H9 (cell line): ENCODE measurements around the gene PARP6. TPM values are rescaled to one million over a fixed set of nuclear protein-coding genes. Genes with fewer than 3 reads are reported as not detected.

Source experiments
- DNase-seq: peaks from one replicate; pipeline ENCODE4 v3.0.0-alpha.2; 2017
- H2AFZ ChIP-seq: one replicate; pipeline ENCODE4 v1.6.1; 2013; ENCODE audit warnings: mild to moderate bottlenecking, low read length, control low read depth, moderate library complexity
- H2AK5ac ChIP-seq: 2 replicates; pipeline ENCODE4 v1.6.1; 2013; ENCODE audit warnings: low read length, control low read depth, mixed read lengths; ENCODE audit not compliant: insufficient read length
- H2BK120ac ChIP-seq: one replicate; pipeline ENCODE4 v1.6.1; 2013; ENCODE audit warnings: low read depth, mild to moderate bottlenecking, low read length, control low read depth, inconsistent platforms; ENCODE audit not compliant: poor library complexity, severe bottlenecking
- H2BK12ac ChIP-seq: 2 replicates; pipeline ENCODE4 v1.6.1; 2013; ENCODE audit warnings: low read length, control low read depth, mixed read lengths, low read depth; ENCODE audit not compliant: insufficient read length
- H2BK15ac ChIP-seq: 2 replicates; pipeline ENCODE4 v1.6.1; 2013; ENCODE audit warnings: low read depth, low read length, control low read depth
- H2BK20ac ChIP-seq: one replicate; pipeline ENCODE4 v1.6.1; 2013; ENCODE audit warnings: low read depth, mild to moderate bottlenecking, low read length, control low read depth, inconsistent platforms; ENCODE audit not compliant: poor library complexity, severe bottlenecking
- H2BK5ac ChIP-seq: 2 replicates; pipeline ENCODE4 v1.6.1; 2013; ENCODE audit warnings: low read length, control low read depth, mixed read lengths; ENCODE audit not compliant: insufficient read length
- H3K14ac ChIP-seq: 2 replicates; pipeline ENCODE4 v1.6.1; 2013; ENCODE audit warnings: low read length, control low read depth; ENCODE audit not compliant: insufficient read depth
- H3K18ac ChIP-seq: 2 replicates; pipeline ENCODE4 v1.6.1; 2013; ENCODE audit warnings: low read depth, mild to moderate bottlenecking, mixed read lengths, low read length, control low read depth; ENCODE audit not compliant: insufficient read length
- H3K23ac ChIP-seq: 2 replicates; pipeline ENCODE4 v1.6.1; 2013; ENCODE audit warnings: low read length, control low read depth, mixed read lengths, low read depth; ENCODE audit not compliant: insufficient read length
- H3K23me2 ChIP-seq: 2 replicates; pipeline ENCODE4 v1.6.1; 2013; ENCODE audit warnings: low read depth, mild to moderate bottlenecking, mixed read lengths, low read length, control low read depth; ENCODE audit not compliant: insufficient read length, poor library complexity, severe bottlenecking
- H3K27ac ChIP-seq: 2 replicates; pipeline ENCODE4 v1.5.1; 2013; ENCODE audit warnings: low read length, control low read depth, mixed read lengths, low read depth; ENCODE audit not compliant: insufficient read length
- H3K27me3 ChIP-seq: 2 replicates; pipeline ENCODE4 v1.6.1; 2013; ENCODE audit warnings: low read length, control low read depth, inconsistent platforms; ENCODE audit not compliant: insufficient read depth
- H3K4ac ChIP-seq: 2 replicates; pipeline ENCODE4 v1.6.1; 2013; ENCODE audit warnings: low read depth, mild to moderate bottlenecking, control low read depth, inconsistent platforms, low read length, moderate library complexity
- H3K4me1 ChIP-seq: 2 replicates; pipeline ENCODE4 v1.6.1; 2013; ENCODE audit warnings: low read length, control low read depth, inconsistent platforms; ENCODE audit not compliant: insufficient read depth
- H3K4me2 ChIP-seq: 2 replicates; pipeline ENCODE4 v1.6.1; 2013; ENCODE audit warnings: low read length, control low read depth, mixed read lengths; ENCODE audit not compliant: insufficient read length, insufficient read depth
- H3K56ac ChIP-seq: 2 replicates; pipeline ENCODE4 v1.6.1; 2013; ENCODE audit warnings: low read depth, mild to moderate bottlenecking, mixed read lengths, low read length, control low read depth; ENCODE audit not compliant: insufficient read length
- H3K79me1 ChIP-seq: 2 replicates; pipeline ENCODE4 v1.6.1; 2013; ENCODE audit warnings: low read depth, mild to moderate bottlenecking, moderate library complexity, low read length, control low read depth, inconsistent platforms; ENCODE audit not compliant: insufficient read depth, poor library complexity, severe bottlenecking
- H3K79me2 ChIP-seq: 2 replicates; pipeline ENCODE4 v1.6.1; 2013; ENCODE audit warnings: low read length, control low read depth, inconsistent platforms; ENCODE audit not compliant: insufficient read depth
- H3K9ac ChIP-seq: 2 replicates; pipeline ENCODE4 v1.6.1; 2013; ENCODE audit warnings: low read length, control low read depth, mixed read lengths; ENCODE audit not compliant: insufficient read length; ENCODE audit errors: extremely low read depth
- H3K9me3 ChIP-seq: one replicate; pipeline ENCODE4 v1.6.1; 2013; ENCODE audit warnings: low read depth, low read length, inconsistent platforms; ENCODE audit not compliant: control insufficient read depth
- H3T11ph ChIP-seq: one replicate; pipeline ENCODE4 v1.6.1; 2013; ENCODE audit warnings: mild to moderate bottlenecking, low read length, control low read depth, inconsistent platforms
- H4K20me1 ChIP-seq: one replicate; pipeline ENCODE4 v1.6.1; 2013; ENCODE audit not compliant: control insufficient read depth, insufficient read length, insufficient read depth
- H4K5ac ChIP-seq: 2 replicates; pipeline ENCODE4 v1.6.1; 2013; ENCODE audit warnings: low read depth, mild to moderate bottlenecking, mixed read lengths, low read length, control low read depth; ENCODE audit not compliant: insufficient read length
- H4K8ac ChIP-seq: replicated peaks from 2 replicates; pipeline ENCODE4 v1.6.1; 2013; ENCODE audit warnings: low read length, control low read depth, mixed read lengths, low read depth; ENCODE audit not compliant: insufficient read length
- H4K91ac ChIP-seq: 2 replicates; pipeline ENCODE4 v1.6.1; 2013; ENCODE audit warnings: low read depth, mild to moderate bottlenecking, moderate library complexity, mixed read lengths, low read length, control low read depth; ENCODE audit not compliant: insufficient read length
- H3K27ac Mint-ChIP-seq, 3 experiments: 2 replicates in 2 of 3; 3 replicates in 1 of 3; pipeline ENCODE4 v1.8.0; 2020 to 2021; ENCODE audit warnings: mixed read lengths in 3 of 3, mild to moderate bottlenecking in 1 of 3, moderate library complexity in 1 of 3
- H3K27me3 Mint-ChIP-seq: 2 replicates; pipeline ENCODE4 v1.8.0; 2021; ENCODE audit warnings: low read depth, mild to moderate bottlenecking, moderate library complexity, mixed read lengths
- H3K36me3 Mint-ChIP-seq, 3 experiments: 2 replicates in 2 of 3; 3 replicates in 1 of 3; pipeline ENCODE4 v1.8.0; 2020 to 2021; ENCODE audit warnings: low read depth in 3 of 3, mixed read lengths in 3 of 3; ENCODE audit not compliant: insufficient read depth in 1 of 3
- H3K4me1 Mint-ChIP-seq, 2 experiments: 2 replicates each; pipeline ENCODE4 v1.8.0; 2020; ENCODE audit warnings: mixed read lengths in 2 of 2
- H3K4me3 Mint-ChIP-seq, 2 experiments: 2 replicates in 1 of 2; 3 replicates in 1 of 2; pipeline ENCODE4 v1.8.0; 2020 to 2021; ENCODE audit warnings: mild to moderate bottlenecking in 2 of 2, mixed read lengths in 2 of 2, moderate library complexity in 1 of 2
- H3K9me3 Mint-ChIP-seq, 2 experiments: 2 replicates in 1 of 2; 3 replicates in 1 of 2; pipeline ENCODE4 v1.8.0; 2020; ENCODE audit warnings: mild to moderate bottlenecking in 2 of 2, mixed read lengths in 2 of 2, moderate library complexity in 1 of 2
- CTCF ChIP-seq: fragments of 200-600 bp; sonication (generic); conservative IDR thresholded peaks from 3 replicates; pipeline ENCODE4 v1.8.0; 2021; ENCODE audit warnings: antibody characterized with exemption, mild to moderate bottlenecking
- WGBS: extraction: QIAGEN DNeasy Blood & Tissue Kit; methylation state at CpG from one replicate; pipeline ENCODE4 v1.1.7; 2013; ENCODE audit warnings: missing lambda C conversion rate, low lambda C conversion rate, mixed read lengths; ENCODE audit not compliant: insufficient read length; ENCODE audit errors: extremely low coverage; 5-methylcytosine and 5-hydroxymethylcytosine counted together
- total RNA-seq: library from RNA; stranded (reverse); gene quantifications from 2 replicates; pipeline ENCODE4 v1.2.1, GENCODE V29; 2021

PARP6 gene
- total RNA-seq, 1 experiment from 2014 or later: 54.4 TPM

- H3K36me3 Mint-ChIP-seq: peaks cover 57 to 93% (median 86%) of the 10 kb centered on the region in 3 experiments
- Histone ChIP-seq H2BK120ac (no peak overlapping the region), H4K5ac (no peak overlapping the region), H3T11ph (no peak overlapping the region), H2AFZ (no peak overlapping the region), H3K18ac (no peak overlapping the region), H3K79me1 (no peaks in the 10 kb centered on the region), H2BK12ac (no peak overlapping the region), H4K8ac (no peak overlapping the region), H3K4ac (no peak overlapping the region), H3K23me2 (peaks cover 3% of the 10 kb centered on the region), H3K79me2 (no peaks in the 10 kb centered on the region), H3K9me3 (no peaks in the 10 kb centered on the region), H3K27me3 (no peaks in the 10 kb centered on the region), H4K91ac (no peak overlapping the region), H3K9ac (no peak overlapping the region), H2BK15ac (no peak overlapping the region), H2BK5ac (no peak overlapping the region), H3K56ac (no peak overlapping the region), H2BK20ac (no peak overlapping the region), H2AK5ac (no peak overlapping the region), H3K23ac (no peak overlapping the region), H3K4me1 (no peaks in the 10 kb centered on the region), H3K14ac (no peak overlapping the region), H3K4me2 (no peak overlapping the region), H3K27ac (no peak overlapping the region), H4K20me1 (no peaks in the 10 kb centered on the region)
- peaks cover 2 to 4% of the 10 kb centered on the region in 2 experiments; a peak in 2 of 4 replicates for H3K4me1 Mint-ChIP-seq
- no peak overlapping the region for H3K4me3 Mint-ChIP-seq
- no peaks in the 10 kb centered on the region for H3K9me3 Mint-ChIP-seq
- no CpG with 5 or more reads among the region's 13 CpGs for WGBS
- no peak for TF ChIP-seq CTCF
- no peak for DNase-seq
- no peak overlapping the region for H3K27ac Mint-ChIP-seq
- peaks cover under 1% of the 10 kb centered on the region; the same call in 1 of the 2 replicates for H3K27me3 Mint-ChIP-seq
Observed at GRCh38 chr15:72202302-72202701, 70.1 kb downstream of the PARP6 start.
